Tongue (tissue), 2 donors: Measurements from ENCODE around the gene MIOS. TPM values are rescaled to one million over a fixed set of nuclear protein-coding genes. Genes with fewer than 3 reads are reported as not detected.

Experiments
- DNase-seq: peaks from one replicate; pipeline ENCODE4 v3.0.0-alpha.2; 2015
- total RNA-seq: library from RNA; depleted of rRNA; stranded (reverse); fragments of >200 nt; gene quantifications from one replicate; pipeline ENCODE4 v1.2.3, GENCODE V29; 2014

MIOS gene
- 84.6 TPM for total RNA-seq

GRCh38 chr7:7566651-7567611, at the start of gene MIOS:
Gene MIOS (plus strand): TSS chr7:7566884. CDS start chr7:7572476, 5,592 bp downstream.
- DNase-seq, result peak; percentile 90

GRCh38 chr7:7517754-7518153, 48.9 kb upstream of the MIOS start:
- DNase-seq, result no peak

- DNase-seq, result no peak
Measured at GRCh38 chr7:7519056-7519455, 47.6 kb upstream of the MIOS start.

- no peak for DNase-seq
Measured at GRCh38 chr7:7519528-7519927, 47.2 kb upstream of the MIOS start.

- no peak for DNase-seq
Measured at GRCh38 chr7:7521259-7521658, 45.4 kb upstream of the MIOS start.

GRCh38 chr7:7522421-7522820, 44.3 kb upstream of the MIOS start:
- DNase-seq, result no peak

- DNase-seq, result no peak
Measured at GRCh38 chr7:7524121-7524520, 42.6 kb upstream of the MIOS start.

GRCh38 chr7:7526006-7526405, 40.7 kb upstream of the MIOS start:
- DNase-seq, result no peak

GRCh38 chr7:7527047-7527446, 39.6 kb upstream of the MIOS start:
- no peak for DNase-seq

GRCh38 chr7:7529328-7529727, 37.4 kb upstream of the MIOS start:
- no peak for DNase-seq

GRCh38 chr7:7533831-7534430, 32.8 kb upstream of the MIOS start:
- DNase-seq, result no peak

- no peak for DNase-seq
Measured at GRCh38 chr7:7535691-7536090, 31.0 kb upstream of the MIOS start, which contains the start of gene COL28A1. Gene COL28A1 (minus strand): TSS chr7:7535873. CDS start chr7:7532875, 2,998 bp downstream.

GRCh38 chr7:7536396-7537019, 30.2 kb upstream of the MIOS start:
- no peak for DNase-seq

- DNase-seq, result no peak
Measured at GRCh38 chr7:7537711-7538110, 29.0 kb upstream of the MIOS start.

GRCh38 chr7:7539152-7539551, 27.5 kb upstream of the MIOS start:
- no peak for DNase-seq

GRCh38 chr7:7539711-7540110, 27.0 kb upstream of the MIOS start:
- no peak for DNase-seq

GRCh38 chr7:7542251-7542835, 24.3 kb upstream of the MIOS start:
- no peak for DNase-seq

GRCh38 chr7:7548407-7548806, 18.3 kb upstream of the MIOS start:
- no peak for DNase-seq

GRCh38 chr7:7550663-7551062, 16.0 kb upstream of the MIOS start:
- DNase-seq, result no peak

GRCh38 chr7:7552199-7552598, 14.5 kb upstream of the MIOS start:
- no peak for DNase-seq

- DNase-seq, result no peak
Measured at GRCh38 chr7:7553386-7553785, 13.3 kb upstream of the MIOS start.

- DNase-seq, result no peak
Measured at GRCh38 chr7:7554021-7554432, 12.7 kb upstream of the MIOS start.
